H1 (cell line): ENCODE measurements around the gene TTC21A. TPM values are rescaled to one million over a fixed set of nuclear protein-coding genes. Genes with fewer than 3 reads are reported as not detected.

Experiments
- CTCF ChIA-PET: fragments of 300-600 bp; sonication (Branson Sonifier 250); formaldehyde crosslinking; loops from one replicate; lab custom pipeline; 2021; ENCODE audit not compliant: partially characterized antibody; lab: Charles Lee
- POLR2A ChIA-PET: fragments of 300-600 bp; sonication (Branson Sonifier 250); formaldehyde crosslinking; loops from one replicate; lab custom pipeline; 2021; ENCODE audit warnings: inconsistent platforms; ENCODE audit not compliant: partially characterized antibody; lab: Charles Lee
- DNase-seq, 2 experiments: peaks; one replicate each; pipeline versions ENCODE4 v3.0.0 to v3.0.0-alpha.2; 2010 to 2022; ENCODE audit warnings: low spot score in 2 of 2, low read depth in 1 of 2, mixed read lengths in 1 of 2
- FAIRE-seq: peaks from 2 replicates; lab custom pipeline; 2011; peaks lifted over from hg19 to GRCh38; lab: Jason Lieb, UNC
- H2AFZ ChIP-seq: 2 replicates; pipeline ENCODE4 v1.8.1; 2012; ENCODE audit warnings: low read length, inconsistent platforms
- H2AK5ac ChIP-seq: 2 replicates; pipeline ENCODE4 v1.6.1; 2013; ENCODE audit warnings: low read depth, low read length
- H2BK120ac ChIP-seq: replicated peaks from 2 replicates; pipeline ENCODE3; 2013; ENCODE audit warnings: low read depth, low read length, inconsistent platforms
- H2BK12ac ChIP-seq: 2 replicates; pipeline ENCODE4 v1.6.1; 2013; ENCODE audit warnings: low read depth, low read length
- H2BK15ac ChIP-seq: 2 replicates; pipeline ENCODE4 v1.6.1; 2013; ENCODE audit warnings: low read length
- H2BK20ac ChIP-seq: 2 replicates; pipeline ENCODE4 v1.6.1; 2013; ENCODE audit warnings: low read length
- H2BK5ac ChIP-seq: 2 replicates; pipeline ENCODE4 v1.6.1; 2013; ENCODE audit warnings: low read depth, low read length
- H3K14ac ChIP-seq: 2 replicates; pipeline ENCODE4 v1.6.1; 2013; ENCODE audit warnings: inconsistent platforms; ENCODE audit not compliant: insufficient read length
- H3K18ac ChIP-seq: 2 replicates; pipeline ENCODE4 v1.6.1; 2013; ENCODE audit warnings: low read length; ENCODE audit errors: extremely low read depth
- H3K23ac ChIP-seq: 2 replicates; pipeline ENCODE4 v1.6.1; 2013; ENCODE audit warnings: inconsistent platforms; ENCODE audit not compliant: insufficient read length
- H3K23me2 ChIP-seq: 2 replicates; pipeline ENCODE4 v1.6.1; 2013; ENCODE audit warnings: low read depth, low read length
- H3K27ac ChIP-seq: 2 replicates; pipeline ENCODE4 v1.6.1; 2011; ENCODE audit warnings: low read depth, low read length, inconsistent platforms
- H3K27me3 ChIP-seq, 4 experiments: replicated peaks in 1 of 4; 1 replicate in 1 of 4; 2 replicates in 3 of 4; pipeline versions ENCODE4 v1.6.1 to v1.8.1; 2011 to 2013; ENCODE audit warnings: low read length in 3 of 4, mild to moderate bottlenecking in 3 of 4, inconsistent platforms in 2 of 4, mixed read lengths in 2 of 4, moderate library complexity in 1 of 4; ENCODE audit not compliant: control insufficient read depth in 3 of 4, insufficient read depth in 3 of 4; ENCODE audit errors: extremely low read depth in 1 of 4
- H3K36me3 ChIP-seq, 4 experiments: 2 replicates each; pipeline versions ENCODE4 v1.6.1 to v1.8.1; 2011 to 2013; ENCODE audit warnings: mild to moderate bottlenecking in 4 of 4, low read length in 3 of 4, moderate library complexity in 2 of 4, control low read depth in 1 of 4, inconsistent platforms in 1 of 4; ENCODE audit not compliant: insufficient read depth in 4 of 4, control insufficient read depth in 2 of 4
- H3K4ac ChIP-seq: replicated peaks from 2 replicates; pipeline ENCODE3; 2013; ENCODE audit warnings: low read length, low read depth, mixed read lengths, inconsistent platforms; ENCODE audit not compliant: insufficient read length
- H3K4me1 ChIP-seq, 4 experiments: replicated peaks in 1 of 4; 1 replicate in 1 of 4; 2 replicates in 3 of 4; pipeline versions ENCODE4 v1.6.1 to v1.8.1; 2011 to 2013; ENCODE audit warnings: low read length in 3 of 4, inconsistent platforms in 2 of 4, mixed read lengths in 1 of 4; ENCODE audit not compliant: insufficient read depth in 4 of 4, control insufficient read depth in 3 of 4
- H3K4me2 ChIP-seq, 2 experiments: 2 replicates each; pipeline versions ENCODE4 v1.6.1 to v1.8.1; 2011 to 2013; ENCODE audit warnings: low read depth in 2 of 2, low read length in 2 of 2, control low read depth in 1 of 2, inconsistent platforms in 1 of 2, mild to moderate bottlenecking in 1 of 2; ENCODE audit not compliant: insufficient read depth in 1 of 2
- H3K4me3 ChIP-seq, 4 experiments: fragments of 200-600, 300-600 bp in 1 of 4; sonication (generic), shearing (Covaris generic), sonication (Bioruptor Twin) in 1 of 4; 2 replicates each; pipeline versions ENCODE4 v1.5.1 to v1.8.1; 2011 to 2016; ENCODE audit warnings: low read length in 4 of 4, low read depth in 3 of 4, control low read depth in 2 of 4, inconsistent platforms in 2 of 4, mild to moderate bottlenecking in 2 of 4, mixed read lengths in 1 of 4, moderate library complexity in 1 of 4; ENCODE audit not compliant: insufficient read depth in 2 of 4; ENCODE audit errors: extremely low read depth in 1 of 4
- H3K56ac ChIP-seq: replicated peaks from 2 replicates; pipeline ENCODE3; 2013; ENCODE audit warnings: low read depth, mild to moderate bottlenecking, mixed read lengths, low read length, inconsistent platforms; ENCODE audit not compliant: insufficient read length
- H3K79me1 ChIP-seq: 2 replicates; pipeline ENCODE4 v1.6.1; 2013; ENCODE audit warnings: low read depth, low read length, control low read depth
- H3K79me2 ChIP-seq, 2 experiments: 2 replicates each; pipeline versions ENCODE4 v1.6.1 to v1.8.1; 2012 to 2013; ENCODE audit warnings: low read length in 2 of 2, mild to moderate bottlenecking in 2 of 2, inconsistent platforms in 1 of 2; ENCODE audit not compliant: insufficient read depth in 2 of 2, control insufficient read depth in 1 of 2
- H3K9ac ChIP-seq, 4 experiments: replicated peaks in 1 of 4; 1 replicate in 1 of 4; 2 replicates in 3 of 4; pipeline versions ENCODE4 v1.6.1 to v1.8.1; 2011 to 2013; ENCODE audit warnings: low read depth in 3 of 4, low read length in 3 of 4, control low read depth in 2 of 4, mild to moderate bottlenecking in 2 of 4, moderate library complexity in 2 of 4, inconsistent platforms in 1 of 4; ENCODE audit errors: extremely low read depth in 1 of 4
- H3K9me3 ChIP-seq, 2 experiments: 2 replicates each; pipeline versions ENCODE4 v1.6.1 to v1.8.1; 2012 to 2013; ENCODE audit warnings: mild to moderate bottlenecking in 2 of 2, moderate library complexity in 2 of 2, control low read depth in 1 of 2, inconsistent platforms in 1 of 2, low read depth in 1 of 2, low read length in 1 of 2, mixed read lengths in 1 of 2; ENCODE audit not compliant: insufficient read depth in 2 of 2
- H4K20me1 ChIP-seq, 2 experiments: replicated peaks in 1 of 2; 2 replicates each; pipeline versions ENCODE3 to v1.8.1; 2011 to 2013; ENCODE audit warnings: inconsistent platforms in 2 of 2, low read length in 2 of 2, mild to moderate bottlenecking in 1 of 2; ENCODE audit not compliant: insufficient read depth in 2 of 2, control insufficient read depth in 1 of 2
- H4K5ac ChIP-seq: 2 replicates; pipeline ENCODE4 v1.6.1; 2013; ENCODE audit warnings: low read length, low read depth, mixed read lengths, inconsistent platforms; ENCODE audit not compliant: insufficient read length
- H4K8ac ChIP-seq: 2 replicates; pipeline ENCODE4 v1.8.0; 2013; ENCODE audit warnings: mild to moderate bottlenecking, moderate library complexity, low read length, inconsistent platforms; ENCODE audit not compliant: insufficient read depth; ENCODE audit errors: extremely low read depth
- H4K91ac ChIP-seq: replicated peaks from 2 replicates; pipeline ENCODE3; 2013; ENCODE audit warnings: low read length, mixed read lengths, inconsistent platforms; ENCODE audit not compliant: insufficient read length
- WGBS, 2 experiments: shearing (Covaris generic) in 1 of 2; methylation state at CpG; one replicate each; pipeline versions ENCODE4 v1.1.6 to v1.1.7; 2013 to 2015; ENCODE audit warnings: low lambda C conversion rate in 2 of 2, mixed read lengths in 2 of 2, inconsistent platforms in 1 of 2, low coverage in 1 of 2, missing lambda C conversion rate in 1 of 2; ENCODE audit not compliant: insufficient replicate concordance in 2 of 2, insufficient coverage in 1 of 2, insufficient read length in 1 of 2; ENCODE audit errors: extremely low coverage in 1 of 2, missing lambda C conversion rate in 1 of 2; 5-methylcytosine and 5-hydroxymethylcytosine counted together
- polyA plus RNA-seq, 7 experiments: library from polyadenylated mRNA; depleted of rRNA in 3 of 7; stranded (reverse) in 5 of 7; unstranded in 2 of 7; fragments of >200 nt in 5 of 7; fragments of 200-250 nt in 2 of 7; gene quantifications; 1 replicate in 5 of 7; 2 replicates in 1 of 7; 4 replicates in 1 of 7; pipeline versions ENCODE4 v1.2.1 to v1.2.3, GENCODE V29; 2011 to 2013; ENCODE audit warnings: missing spikeins in 2 of 7, mixed read lengths in 2 of 7
- total RNA-seq: library from RNA; stranded (reverse); fragmentation: NEBNext Ultra II Directional; extraction: Animal tissue kit (Norgen Biotek cat#: 25700); gene quantifications from 2 replicates; pipeline ENCODE4 v1.2.1, GENCODE V29; 2021

TTC21A gene
- total and polyA plus RNA-seq, 2 of the 8 experiments (the other 6 are each of a cell fraction or from before 2014, with no cell fraction given), result 2.3 to 2.8 TPM

DNA sequence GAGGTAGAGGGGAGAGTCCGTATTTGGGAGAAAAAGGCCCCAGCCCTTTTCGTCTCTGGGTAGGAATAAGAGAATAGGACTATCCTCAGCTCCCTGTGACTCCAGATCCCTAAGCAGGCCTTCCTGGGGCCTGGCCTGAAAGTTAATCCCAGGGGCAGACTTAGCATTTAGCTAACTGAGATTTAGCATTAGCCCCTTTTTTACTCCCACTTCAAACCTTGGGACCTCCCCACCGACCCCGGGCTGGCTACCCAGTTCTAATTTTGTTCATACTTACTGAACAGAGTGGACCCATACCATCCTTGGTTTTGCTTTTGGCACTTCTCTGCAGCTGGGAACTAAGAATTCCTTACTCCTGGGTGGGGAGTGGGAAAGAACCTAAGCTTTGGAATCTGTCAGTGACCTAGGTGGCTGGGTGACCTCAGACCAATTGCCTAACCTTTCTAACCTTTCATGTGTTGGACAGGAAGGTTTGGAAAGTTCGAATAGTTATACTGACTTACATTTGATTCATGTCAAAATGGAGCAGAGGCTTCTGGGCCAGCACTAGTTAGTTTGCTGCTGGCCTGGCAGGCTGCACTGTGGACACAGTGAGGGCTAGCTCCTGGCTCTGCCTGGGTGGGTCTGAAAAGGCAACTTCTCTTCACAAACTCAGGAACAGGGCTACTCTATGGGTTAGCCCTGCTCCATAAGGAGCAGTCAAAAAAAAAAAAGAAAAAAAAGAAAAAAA lies 11.6 kb downstream of the TTC21A start:
- Histone ChIP-seq H3K4me1 (no peaks in the 10 kb centered on the region), H2AFZ (no peak overlapping the region), H3K4me3 (no peak overlapping the region), H2BK12ac (no peak overlapping the region), H3K9me3 (no peaks in the 10 kb centered on the region), H4K91ac (no peak overlapping the region), H3K23ac (no peak overlapping the region), H4K20me1 (no peaks in the 10 kb centered on the region), H4K8ac (no peak overlapping the region), H2AK5ac (no peak overlapping the region), H3K9ac (no peak overlapping the region), H3K4me2 (no peak overlapping the region), H3K23me2 (no peaks in the 10 kb centered on the region; the same call in 1 of the 2 replicates), H2BK120ac (no peak overlapping the region), H3K14ac (no peak overlapping the region), H2BK15ac (no peak overlapping the region), H3K79me1 (no peaks in the 10 kb centered on the region), H3K27me3 (no peaks in the 10 kb centered on the region; a peak in 1 of 7 replicates), H2BK20ac (no peak overlapping the region), H3K36me3 (no peaks in the 10 kb centered on the region), H3K18ac (no peak overlapping the region), H4K5ac (no peak overlapping the region), H2BK5ac (no peak overlapping the region), H3K56ac (no peak overlapping the region), H3K27ac (no peak overlapping the region), H3K79me2 (no peaks in the 10 kb centered on the region), H3K4ac (no peak overlapping the region)
- FAIRE-seq, result no peak
- no peak for DNase-seq
- 87% methylated on average over 5 of the region's 5 CpGs; no CpG with 5 or more reads in 1 of the 2 experiments for WGBS, 2 experiments
- ChIA-PET CTCF (interaction anchor here (0.7 to 20.0 kb wide), 9 partner anchors 9 to 172 kb away, joined by 3 to 496 read pairs (median 3); no protein-coding TSS in a partner anchor), POLR2A (interaction anchor here (1.1 to 1.8 kb wide), 2 partner anchors 11 to 24 kb away, joined by 3 to 6 read pairs; partner anchors contain the start of genes GORASP1 and TTC21A)
